CD4-positive, alpha-beta T cell treated with Interleukin-10 for 1 hour (primary cell): ENCODE measurements around the gene PARM1.

Experiments used
- DNase-seq: peaks from one replicate; pipeline ENCODE4 v3.0.0-alpha.2; 2020

Gene PARM1

GRCh38 chr4:75036046-75036830 lies 103.3 kb downstream of the PARM1 start:
- peak; percentile 4 for DNase-seq

DNA sequence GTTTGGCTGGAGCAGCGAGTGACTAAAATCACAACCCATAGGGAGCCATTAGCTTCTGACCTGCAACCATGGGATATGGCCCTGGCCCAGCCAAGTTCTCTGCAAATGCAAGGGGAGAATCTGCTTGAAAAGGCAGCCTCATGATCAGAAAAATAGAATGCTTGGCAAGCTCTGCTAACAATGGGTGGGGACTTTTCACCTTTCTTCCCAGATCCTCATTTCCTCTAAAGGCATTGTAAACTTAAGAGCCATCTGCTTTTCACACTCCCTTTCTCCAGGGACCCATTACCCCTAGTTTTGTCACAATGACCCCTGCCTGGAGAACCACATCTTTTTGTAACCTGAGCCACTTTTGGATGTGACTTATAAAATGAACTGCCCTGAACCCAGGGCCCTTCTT lies 104.3 kb downstream of the PARM1 start:
- DNase-seq, result no peak

GRCh38 chr4:75038376-75038775 lies 105.5 kb downstream of the PARM1 start:
- no peak for DNase-seq

GRCh38 chr4:75040703-75041102 lies 107.8 kb downstream of the PARM1 start:
- no peak for DNase-seq

- no peak for DNase-seq
These were observed 109.8 kb downstream of the PARM1 start for GRCh38 chr4:75042601-75043208.

GRCh38 chr4:75046226-75046625 lies 113.3 kb downstream of the PARM1 start:
- no peak for DNase-seq

GRCh38 chr4:75046641-75047040 lies 113.7 kb downstream of the PARM1 start:
- no peak for DNase-seq

DNA sequence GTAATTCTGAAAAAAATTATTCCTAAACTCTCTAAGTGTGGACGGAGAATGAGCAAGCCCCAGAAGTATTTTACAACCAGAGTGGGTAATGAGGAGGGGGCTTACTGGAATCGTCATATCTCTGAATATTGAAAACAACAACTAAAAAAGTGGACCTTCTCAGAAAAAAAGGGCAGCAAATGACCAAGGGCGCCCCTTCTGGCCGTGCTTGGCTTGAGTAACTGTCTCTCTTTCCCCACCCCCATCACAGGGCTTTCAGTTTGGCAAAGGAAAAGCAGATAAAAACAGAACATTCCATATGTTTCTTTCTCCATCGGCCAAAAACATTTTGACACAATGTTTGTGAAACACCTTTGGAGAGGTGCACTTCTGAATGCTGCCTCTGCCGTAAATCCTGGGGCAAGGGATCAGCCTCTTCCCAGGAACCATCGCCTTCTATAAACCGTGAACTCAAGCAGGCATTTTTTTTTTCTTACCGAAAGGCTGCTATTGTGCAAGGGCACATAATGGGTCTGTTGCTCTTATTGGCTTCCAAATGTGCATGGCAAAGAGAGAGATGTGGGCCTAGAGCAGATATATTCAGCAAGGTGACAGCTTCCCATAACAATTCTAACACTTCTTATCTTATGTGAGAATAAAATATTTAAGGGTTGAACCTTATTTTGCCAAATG lies 115.4 kb downstream of the PARM1 start:
- DNase-seq, result no peak

DNA sequence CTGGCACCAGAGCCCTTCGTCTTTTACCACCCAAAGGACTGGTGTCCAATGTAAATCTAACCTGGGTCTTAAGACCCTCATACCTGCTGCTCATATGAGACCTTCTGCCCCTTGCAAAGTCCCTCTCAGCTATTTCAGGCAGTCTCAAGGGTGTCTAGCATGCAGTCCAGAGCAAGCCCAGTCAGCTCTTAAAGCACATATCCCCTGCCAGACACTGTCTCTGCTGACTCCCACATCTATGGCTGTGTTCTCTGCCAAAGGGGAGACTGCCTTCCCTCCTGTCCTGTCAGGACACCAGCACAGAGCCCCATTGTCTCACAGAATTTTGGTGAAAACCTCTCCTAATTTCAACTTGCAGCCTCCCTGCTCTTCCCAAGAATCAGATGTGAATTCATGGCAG lies 118.5 kb downstream of the PARM1 start:
- no peak for DNase-seq

DNA sequence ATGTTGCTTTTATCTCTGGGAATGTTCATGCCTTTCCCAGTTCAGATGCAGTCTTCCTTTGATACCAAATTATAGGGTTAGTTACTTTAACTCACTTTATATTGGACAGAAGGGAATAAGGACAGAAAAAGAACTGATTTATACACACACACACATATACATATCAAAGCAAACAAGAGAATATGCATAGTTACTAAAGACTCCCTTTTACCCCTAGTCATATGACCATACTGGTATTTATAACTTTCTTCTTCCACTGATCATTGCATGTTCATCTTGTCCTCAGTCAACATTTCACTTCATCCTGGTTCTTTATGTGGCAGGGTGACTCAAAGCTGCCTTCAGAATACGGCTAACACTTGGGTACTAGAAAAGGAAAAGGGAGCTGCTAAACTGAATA lies 120.4 kb downstream of the PARM1 start:
- no peak for DNase-seq

DNA sequence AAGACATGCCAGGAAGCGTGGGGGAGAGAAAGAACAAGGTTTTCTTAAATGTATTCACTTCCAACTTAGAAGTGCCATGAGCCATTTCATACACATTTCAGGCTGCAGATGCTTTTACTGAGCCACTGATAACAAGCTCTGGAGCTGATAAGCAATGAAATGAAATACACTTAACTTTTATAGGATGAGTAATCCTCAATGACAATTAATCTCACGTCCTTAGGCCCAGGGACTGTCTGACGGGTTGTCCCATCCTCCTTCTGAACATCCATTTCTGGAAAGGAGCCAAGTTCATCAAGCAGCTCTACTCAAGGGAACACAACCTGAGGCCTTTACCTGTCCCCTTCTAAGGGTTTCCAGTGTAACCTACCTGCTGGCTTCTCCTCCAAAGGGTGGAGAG lies 121.2 kb downstream of the PARM1 start:
- no peak for DNase-seq

GRCh38 chr4:75056277-75056676 lies 123.4 kb downstream of the PARM1 start:
- DNase-seq, result no peak

DNA sequence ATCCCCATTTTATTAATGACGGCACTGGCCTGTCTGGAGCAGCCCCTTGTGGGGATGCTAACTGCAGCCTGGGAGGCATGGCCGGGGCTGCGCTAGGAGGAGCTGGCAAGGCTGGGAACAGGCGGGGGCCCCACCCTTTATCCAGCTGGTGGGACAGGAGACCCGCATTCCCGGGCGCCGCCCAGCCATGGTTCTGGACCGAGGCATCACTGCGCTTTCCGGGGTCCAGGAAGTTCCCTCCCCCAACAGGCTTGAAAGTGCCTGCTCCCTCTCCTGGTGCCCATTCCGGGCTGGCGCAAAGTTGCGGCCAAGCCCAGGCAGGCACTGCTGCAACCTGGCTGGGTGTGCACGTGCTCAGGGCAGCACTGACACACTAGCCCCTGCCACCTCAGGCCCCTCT lies 124.5 kb downstream of the PARM1 start:
- no peak for DNase-seq

DNA sequence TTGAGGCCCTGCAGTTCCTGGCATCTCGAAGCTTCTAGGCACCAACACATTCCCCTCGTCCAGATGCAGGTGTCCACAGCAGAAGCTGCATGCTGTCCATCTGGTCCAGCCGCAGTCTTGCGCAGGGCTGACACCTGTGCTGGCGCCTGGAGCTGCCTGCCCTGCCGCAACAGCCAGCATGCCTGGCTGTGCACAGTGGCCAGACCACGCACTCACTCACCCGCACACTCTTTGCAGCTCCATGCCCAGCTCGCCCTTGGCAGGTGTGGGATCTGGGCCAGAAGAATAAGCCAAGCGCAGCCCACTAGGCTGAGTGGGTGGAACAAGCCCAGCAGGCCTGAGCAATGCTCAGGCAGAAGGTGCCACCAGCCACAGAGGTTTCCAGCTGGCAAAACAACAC lies 125.6 kb downstream of the PARM1 start:
- DNase-seq, result no peak

GRCh38 chr4:75063433-75063832 lies 130.5 kb downstream of the PARM1 start:
- DNase-seq, result no peak

- no peak for DNase-seq
These were observed 133.0 kb downstream of the PARM1 start for GRCh38 chr4:75065909-75066308.

GRCh38 chr4:75069493-75070074 lies 136.7 kb downstream of the PARM1 start:
- DNase-seq, result no peak

DNA sequence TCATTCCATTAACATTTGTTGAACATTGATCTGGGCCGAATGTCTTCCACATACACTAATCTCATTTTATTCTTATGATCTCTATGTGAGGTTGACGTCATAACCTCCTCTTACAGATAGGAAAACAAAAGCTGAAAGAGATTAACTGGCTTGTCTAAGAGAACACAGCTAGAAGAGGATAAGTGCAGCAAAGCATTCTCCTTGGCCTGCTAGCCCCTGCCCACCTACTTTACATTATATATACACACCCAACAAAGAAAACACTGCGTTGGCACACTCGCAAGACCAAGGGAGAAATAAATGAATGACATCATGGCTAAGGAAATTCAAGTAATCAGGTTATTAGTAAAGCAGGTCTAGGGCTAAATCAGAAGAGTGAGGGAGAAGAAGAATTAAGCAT lies 138.4 kb downstream of the PARM1 start:
- DNase-seq, result no peak

DNA sequence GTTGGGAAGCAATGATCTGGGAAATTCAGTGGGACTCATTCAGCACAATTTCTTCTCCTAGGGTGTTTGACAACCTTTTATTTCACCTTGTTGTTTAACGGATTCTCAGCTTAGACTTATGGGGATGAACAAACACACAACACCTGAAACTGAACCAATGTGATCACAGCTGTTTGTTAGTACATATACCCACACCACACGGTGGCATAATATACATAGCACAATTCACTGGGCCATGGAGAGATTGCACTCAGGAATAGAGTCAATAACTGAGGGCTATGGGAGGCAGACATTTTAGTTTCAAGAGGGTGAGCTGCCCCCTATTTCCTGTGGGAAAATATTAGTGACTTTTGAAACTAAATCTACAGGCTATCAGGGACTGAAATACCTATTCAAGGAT lies 148.0 kb downstream of the PARM1 start:
- no peak for DNase-seq

DNA sequence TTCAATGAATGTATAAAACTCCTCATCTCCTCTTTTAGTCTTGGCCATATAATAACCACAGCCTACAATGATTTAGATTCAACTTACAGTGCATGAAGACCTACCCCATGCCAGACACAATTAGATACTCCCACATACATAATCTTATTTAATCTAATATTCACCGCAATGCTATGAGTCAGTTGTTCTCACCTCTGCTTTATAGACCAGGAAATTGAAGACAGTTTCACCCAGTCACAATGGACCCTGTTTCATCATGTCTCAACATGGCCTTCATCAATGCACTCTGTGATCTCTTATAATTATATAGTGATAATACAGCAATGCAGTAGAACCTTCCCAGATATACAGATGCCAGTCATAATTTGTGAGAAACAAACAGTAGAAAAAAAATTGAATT lies 148.6 kb downstream of the PARM1 start:
- DNase-seq, result no peak

- no peak for DNase-seq
These were observed 154.5 kb downstream of the PARM1 start for GRCh38 chr4:75087416-75087815.

DNA sequence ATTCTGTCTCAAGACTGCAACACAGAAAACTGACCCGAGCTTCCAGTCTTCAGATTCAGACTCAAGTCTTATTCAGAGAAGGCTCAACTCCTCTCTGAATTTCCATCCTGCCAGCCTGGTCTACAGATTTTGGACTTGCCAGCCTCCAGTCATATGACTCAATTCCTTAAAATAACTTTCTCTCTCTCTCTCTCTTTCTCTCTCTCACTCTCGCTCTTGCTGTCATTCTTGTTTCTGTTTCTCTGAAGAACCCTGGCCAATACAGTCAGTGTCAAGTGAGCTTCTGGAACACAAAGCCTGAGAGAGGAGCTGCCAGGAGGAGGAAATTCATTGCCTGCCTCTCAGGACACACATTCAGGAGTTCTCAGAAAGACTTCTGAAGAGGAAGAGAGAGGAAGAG lies 154.9 kb downstream of the PARM1 start:
- DNase-seq, result no peak

GRCh38 chr4:75089206-75089605 lies 156.3 kb downstream of the PARM1 start:
- DNase-seq, result no peak

GRCh38 chr4:75099321-75099720 lies 166.4 kb downstream of the PARM1 start:
- no peak for DNase-seq
